A549 (cell line): Measurements from ENCODE around the gene TMTC2.

Experiments used
- BCL3 ChIP-seq: fragments of >200 bp; sonication (Bioruptor Twin); formaldehyde crosslinking; IDR thresholded peaks from 3 replicates; pipeline ENCODE4 v1.6.1; 2016
- CBX2 ChIP-seq: fragments of 200-600 bp; sonication (generic); IDR thresholded peaks from 2 replicates; pipeline ENCODE4 v1.6.1; 2016; ENCODE audit warnings: low read depth, mild to moderate bottlenecking, borderline replicate concordance
- CTCF ChIP-seq: fragments of >200 bp; sonication (Bioruptor Twin); formaldehyde crosslinking; IDR thresholded peaks from 3 replicates; pipeline ENCODE4 v1.5.1; 2016
- EP300 ChIP-seq, 2 experiments: fragments of >200 bp; sonication (Bioruptor Twin); formaldehyde crosslinking; IDR thresholded peaks; 2 replicates in 1 of 2; 3 replicates in 1 of 2; pipeline ENCODE4 v1.6.1; 2016 to 2017
- MAFK ChIP-seq: fragments of 450-650 bp; IDR thresholded peaks from 2 replicates; pipeline ENCODE4 v1.6.1; 2014; ENCODE audit not compliant: partially characterized antibody
- MAZ ChIP-seq: fragments of 150-350 bp; IDR thresholded peaks from 2 replicates; pipeline ENCODE4 v1.6.1; 2014; ENCODE audit warnings: antibody characterized with exemption, low read depth, low read length, borderline replicate concordance
- NR3C1 ChIP-seq: fragments of >200 bp; sonication (Bioruptor Twin); formaldehyde crosslinking; IDR thresholded peaks from 3 replicates; pipeline ENCODE4 v1.6.1; 2017
- RAD21 ChIP-seq, 2 experiments: fragments of >200 bp in 1 of 2; sonication (Bioruptor Twin) in 1 of 2; formaldehyde crosslinking in 1 of 2; IDR thresholded peaks in 1 of 2; conservative IDR thresholded peaks in 1 of 2; 2 replicates in 1 of 2; 3 replicates in 1 of 2; pipeline ENCODE4 v1.6.1; 2012 to 2018; ENCODE audit warnings: inconsistent platforms in 1 of 2
- SMC3 ChIP-seq: fragments of >200 bp; sonication (Bioruptor Twin); formaldehyde crosslinking; IDR thresholded peaks from 3 replicates; pipeline ENCODE4 v1.6.1; 2018; ENCODE audit warnings: inconsistent platforms
- SREBF2 ChIP-seq: fragments of 450-650 bp; IDR thresholded peaks from 2 replicates; pipeline ENCODE4 v1.6.1; 2014; ENCODE audit warnings: mild to moderate bottlenecking, moderate library complexity

GRCh38 chr12:83044736-83045135, 358.0 kb downstream of the TMTC2 start:
- TF ChIP-seq CTCF, result no peak
- no peak for TF ChIP-seq SREBF2
- no peak for TF ChIP-seq CBX2
- no peak for TF ChIP-seq EP300 (IDR thresholded peaks at IDR 0.05)
- no peak for TF ChIP-seq SMC3
- TF ChIP-seq NR3C1, result no peak
- no peak for TF ChIP-seq BCL3
- TF ChIP-seq RAD21 (conservative IDR thresholded peaks at IDR 0.05 in 1 of 2, IDR thresholded peaks at IDR 0.05 in 1 of 2), result no peak
- TF ChIP-seq MAZ, result no peak
- TF ChIP-seq MAFK, result no peak
